ENCODE results near the gene SEC24D. TPM values are rescaled to one million over a fixed set of nuclear protein-coding genes. Genes with fewer than 3 reads are reported as not detected.

The SEC24D gene
- total RNA-seq, 1 experiment from 2014 or later = 63.1 TPM

DNA sequence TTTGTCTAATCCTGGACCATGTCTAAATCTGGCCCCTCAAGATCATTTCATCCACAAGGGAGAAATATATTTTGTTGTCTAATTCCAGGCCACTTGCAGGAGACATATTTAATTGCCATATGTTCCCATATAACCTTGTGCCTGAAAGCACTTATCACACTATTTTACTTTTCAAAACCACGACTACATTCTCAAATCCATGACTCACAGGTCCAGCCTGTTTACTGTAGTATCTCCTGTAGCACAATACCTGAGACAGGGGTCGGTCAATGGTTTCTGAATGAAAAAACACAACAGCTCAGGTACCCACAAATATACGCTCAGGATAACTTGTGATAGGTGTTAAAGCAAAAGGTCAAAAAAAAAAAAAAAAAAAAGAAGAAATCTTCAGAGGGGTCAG is 60.9 kb downstream of the SEC24D start:
- Mint-ChIP-seq H3K9me3 (peaks cover 22% of the 10 kb centered on the region), H3K4me3 (no peak overlapping the region), H3K27me3 (ENCODE audit: low read depth) (no peaks in the 10 kb centered on the region), H3K4me1 (peaks cover 25% of the 10 kb centered on the region), H3K36me3 (peaks cover 19% of the 10 kb centered on the region), H3K27ac (peak overlapping the region; percentile 53)
- no peak for TF ChIP-seq FOXJ3 (CRISPR knock-in tag; IDR thresholded peaks at IDR 0.05; ENCODE audit: borderline replicate concordance)
- TF ChIP-seq, protein P1, sequence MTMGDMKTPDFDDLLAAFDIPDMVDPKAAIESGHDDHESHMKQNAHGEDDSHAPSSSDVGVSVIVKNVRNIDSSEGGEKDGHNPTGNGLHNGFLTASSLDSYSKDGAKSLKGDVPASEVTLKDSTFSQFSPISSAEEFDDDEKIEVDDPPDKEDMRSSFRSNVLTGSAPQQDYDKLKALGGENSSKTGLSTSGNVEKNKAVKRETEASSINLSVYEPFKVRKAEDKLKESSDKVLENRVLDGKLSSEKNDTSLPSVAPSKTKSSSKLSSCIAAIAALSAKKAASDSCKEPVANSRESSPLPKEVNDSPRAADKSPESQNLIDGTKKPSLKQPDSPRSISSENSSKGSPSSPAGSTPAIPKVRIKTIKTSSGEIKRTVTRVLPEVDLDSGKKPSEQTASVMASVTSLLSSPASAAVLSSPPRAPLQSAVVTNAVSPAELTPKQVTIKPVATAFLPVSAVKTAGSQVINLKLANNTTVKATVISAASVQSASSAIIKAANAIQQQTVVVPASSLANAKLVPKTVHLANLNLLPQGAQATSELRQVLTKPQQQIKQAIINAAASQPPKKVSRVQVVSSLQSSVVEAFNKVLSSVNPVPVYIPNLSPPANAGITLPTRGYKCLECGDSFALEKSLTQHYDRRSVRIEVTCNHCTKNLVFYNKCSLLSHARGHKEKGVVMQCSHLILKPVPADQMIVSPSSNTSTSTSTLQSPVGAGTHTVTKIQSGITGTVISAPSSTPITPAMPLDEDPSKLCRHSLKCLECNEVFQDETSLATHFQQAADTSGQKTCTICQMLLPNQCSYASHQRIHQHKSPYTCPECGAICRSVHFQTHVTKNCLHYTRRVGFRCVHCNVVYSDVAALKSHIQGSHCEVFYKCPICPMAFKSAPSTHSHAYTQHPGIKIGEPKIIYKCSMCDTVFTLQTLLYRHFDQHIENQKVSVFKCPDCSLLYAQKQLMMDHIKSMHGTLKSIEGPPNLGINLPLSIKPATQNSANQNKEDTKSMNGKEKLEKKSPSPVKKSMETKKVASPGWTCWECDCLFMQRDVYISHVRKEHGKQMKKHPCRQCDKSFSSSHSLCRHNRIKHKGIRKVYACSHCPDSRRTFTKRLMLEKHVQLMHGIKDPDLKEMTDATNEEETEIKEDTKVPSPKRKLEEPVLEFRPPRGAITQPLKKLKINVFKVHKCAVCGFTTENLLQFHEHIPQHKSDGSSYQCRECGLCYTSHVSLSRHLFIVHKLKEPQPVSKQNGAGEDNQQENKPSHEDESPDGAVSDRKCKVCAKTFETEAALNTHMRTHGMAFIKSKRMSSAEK (CRISPR knock-in tag; IDR thresholded peaks at IDR 0.05; ENCODE audit: borderline replicate concordance) = no peak
- TF ChIP-seq ZBTB21 (CRISPR knock-in tag; IDR thresholded peaks at IDR 0.05; ENCODE audit: borderline replicate concordance) = no peak
- TF ChIP-seq PRRX2 (CRISPR knock-in tag; IDR thresholded peaks at IDR 0.05) = no peak
- TF ChIP-seq SP1 (CRISPR knock-in tag; conservative IDR thresholded peaks at IDR 0.05) = no peak
- no peak for TF ChIP-seq ETV6 (CRISPR knock-in tag; IDR thresholded peaks at IDR 0.05)
- TF ChIP-seq, protein P2, sequence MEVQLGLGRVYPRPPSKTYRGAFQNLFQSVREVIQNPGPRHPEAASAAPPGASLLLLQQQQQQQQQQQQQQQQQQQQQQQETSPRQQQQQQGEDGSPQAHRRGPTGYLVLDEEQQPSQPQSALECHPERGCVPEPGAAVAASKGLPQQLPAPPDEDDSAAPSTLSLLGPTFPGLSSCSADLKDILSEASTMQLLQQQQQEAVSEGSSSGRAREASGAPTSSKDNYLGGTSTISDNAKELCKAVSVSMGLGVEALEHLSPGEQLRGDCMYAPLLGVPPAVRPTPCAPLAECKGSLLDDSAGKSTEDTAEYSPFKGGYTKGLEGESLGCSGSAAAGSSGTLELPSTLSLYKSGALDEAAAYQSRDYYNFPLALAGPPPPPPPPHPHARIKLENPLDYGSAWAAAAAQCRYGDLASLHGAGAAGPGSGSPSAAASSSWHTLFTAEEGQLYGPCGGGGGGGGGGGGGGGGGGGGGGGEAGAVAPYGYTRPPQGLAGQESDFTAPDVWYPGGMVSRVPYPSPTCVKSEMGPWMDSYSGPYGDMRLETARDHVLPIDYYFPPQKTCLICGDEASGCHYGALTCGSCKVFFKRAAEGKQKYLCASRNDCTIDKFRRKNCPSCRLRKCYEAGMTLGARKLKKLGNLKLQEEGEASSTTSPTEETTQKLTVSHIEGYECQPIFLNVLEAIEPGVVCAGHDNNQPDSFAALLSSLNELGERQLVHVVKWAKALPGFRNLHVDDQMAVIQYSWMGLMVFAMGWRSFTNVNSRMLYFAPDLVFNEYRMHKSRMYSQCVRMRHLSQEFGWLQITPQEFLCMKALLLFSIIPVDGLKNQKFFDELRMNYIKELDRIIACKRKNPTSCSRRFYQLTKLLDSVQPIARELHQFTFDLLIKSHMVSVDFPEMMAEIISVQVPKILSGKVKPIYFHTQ (CRISPR knock-in tag; IDR thresholded peaks at IDR 0.05) = no peak
- no peak for TF ChIP-seq ESRRA (CRISPR knock-in tag; IDR thresholded peaks at IDR 0.05; ENCODE audit: borderline replicate concordance)
- TF ChIP-seq NFATC4 (CRISPR knock-in tag; IDR thresholded peaks at IDR 0.05) = no peak
- TF ChIP-seq GABPB1 (CRISPR knock-in tag; IDR thresholded peaks at IDR 0.05) = no peak
- no peak for TF ChIP-seq IRF2 (CRISPR knock-in tag; IDR thresholded peaks at IDR 0.05; ENCODE audit: borderline replicate concordance, low read depth)
- TF ChIP-seq, protein P3, sequence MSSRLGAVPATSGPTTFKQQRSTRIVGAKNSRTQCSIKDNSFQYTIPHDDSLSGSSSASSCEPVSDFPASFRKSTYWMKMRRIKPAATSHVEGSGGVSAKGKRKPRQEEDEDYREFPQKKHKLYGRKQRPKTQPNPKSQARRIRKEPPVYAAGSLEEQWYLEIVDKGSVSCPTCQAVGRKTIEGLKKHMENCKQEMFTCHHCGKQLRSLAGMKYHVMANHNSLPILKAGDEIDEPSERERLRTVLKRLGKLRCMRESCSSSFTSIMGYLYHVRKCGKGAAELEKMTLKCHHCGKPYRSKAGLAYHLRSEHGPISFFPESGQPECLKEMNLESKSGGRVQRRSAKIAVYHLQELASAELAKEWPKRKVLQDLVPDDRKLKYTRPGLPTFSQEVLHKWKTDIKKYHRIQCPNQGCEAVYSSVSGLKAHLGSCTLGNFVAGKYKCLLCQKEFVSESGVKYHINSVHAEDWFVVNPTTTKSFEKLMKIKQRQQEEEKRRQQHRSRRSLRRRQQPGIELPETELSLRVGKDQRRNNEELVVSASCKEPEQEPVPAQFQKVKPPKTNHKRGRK (CRISPR knock-in tag; IDR thresholded peaks at IDR 0.05; ENCODE audit: borderline replicate concordance) = no peak
- TF ChIP-seq NR1H2 (CRISPR knock-in tag; IDR thresholded peaks at IDR 0.05) = no peak
- ATAC-seq = peak; percentile 14; the same call in 1 of the 2 replicates
- DNase-seq (ENCODE audit: low spot score) = no peak
- POLR2A ChIA-PET = no interaction called here
- CTCF ChIA-PET = interaction anchor here (1.3 to 3.6 kb wide), 5 partner anchors 90 to 194 kb away, joined by 3 to 13 read pairs (median 7); partner anchors contain the start of gene SYNPO2

DNA sequence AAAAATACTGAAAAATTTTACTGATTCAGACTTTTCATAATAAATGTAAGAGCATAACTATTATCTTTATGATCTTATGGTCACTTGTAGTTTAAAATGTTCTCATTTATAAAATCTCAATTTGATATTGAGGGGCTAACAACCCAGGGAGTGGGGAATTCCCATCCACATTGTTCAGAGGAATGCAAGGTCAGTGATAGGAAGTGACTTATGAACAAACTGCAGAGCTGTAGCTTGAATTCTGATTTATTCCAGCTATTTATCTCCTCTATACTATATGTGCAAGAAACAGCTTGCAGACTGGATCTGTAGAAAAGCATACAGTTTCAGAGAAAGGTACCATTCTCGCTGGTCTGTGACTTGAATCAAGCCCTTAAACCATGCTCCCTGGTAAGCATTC is 61.6 kb downstream of the SEC24D start:
- Mint-ChIP-seq H3K27me3 (ENCODE audit: low read depth) (no peaks in the 10 kb centered on the region), H3K36me3 (peaks cover 14% of the 10 kb centered on the region), H3K4me3 (no peak overlapping the region), H3K4me1 (peaks cover 25% of the 10 kb centered on the region), H3K27ac (no peak overlapping the region), H3K9me3 (peaks cover 16% of the 10 kb centered on the region)
- ChIA-PET POLR2A (no interaction called here), CTCF (interaction anchor here (1.3 to 3.6 kb wide), 5 partner anchors 91 to 195 kb away, joined by 3 to 13 read pairs (median 7); partner anchors contain the start of gene SYNPO2)
- DNase-seq (ENCODE audit: low spot score) (no peak), ATAC-seq (no peak; the same call in 1 of the 2 replicates)
- TF ChIP-seq CREM (CRISPR knock-in tag; IDR thresholded peaks at IDR 0.05) = no peak

DNA sequence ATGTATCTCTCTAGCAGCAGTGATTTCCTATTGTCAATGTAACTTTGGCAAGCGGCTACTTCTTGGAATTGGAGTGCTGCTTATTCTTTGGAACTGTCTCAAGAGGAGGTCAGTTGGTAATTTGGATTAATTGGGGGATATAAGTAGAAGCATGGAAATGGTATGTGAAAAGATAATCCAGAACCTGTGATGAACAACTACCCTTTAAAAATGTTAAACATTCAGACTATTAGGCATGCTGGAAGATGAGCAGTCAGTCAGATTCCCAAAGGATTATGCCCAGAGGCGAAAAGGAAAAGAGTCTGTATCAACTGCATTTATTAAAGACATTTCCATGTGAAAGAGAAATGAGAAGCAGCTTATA is 62.5 kb downstream of the SEC24D start:
- Mint-ChIP-seq H3K36me3 (peaks cover 11% of the 10 kb centered on the region), H3K4me1 (peaks cover 25% of the 10 kb centered on the region), H3K4me3 (no peak overlapping the region), H3K27me3 (ENCODE audit: low read depth) (no peaks in the 10 kb centered on the region), H3K27ac (peak overlapping the region; percentile 51; the same call in 1 of the 2 replicates), H3K9me3 (peaks cover 6% of the 10 kb centered on the region)
- POLR2A ChIA-PET = no interaction called here
- no peak for ATAC-seq
- CTCF ChIA-PET = interaction anchor here (2.2 to 3.6 kb wide), 2 partner anchors 92 to 195 kb away, joined by 10 to 13 read pairs; no protein-coding TSS in a partner anchor
- no peak for DNase-seq (ENCODE audit: low spot score)
- TF ChIP-seq, protein P4, sequence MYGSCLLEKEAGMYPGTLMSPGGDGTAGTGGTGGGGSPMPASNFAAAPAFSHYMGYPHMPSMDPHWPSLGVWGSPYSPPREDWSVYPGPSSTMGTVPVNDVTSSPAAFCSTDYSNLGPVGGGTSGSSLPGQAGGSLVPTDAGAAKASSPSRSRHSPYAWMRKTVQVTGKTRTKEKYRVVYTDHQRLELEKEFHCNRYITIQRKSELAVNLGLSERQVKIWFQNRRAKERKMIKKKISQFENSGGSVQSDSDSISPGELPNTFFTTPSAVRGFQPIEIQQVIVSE (CRISPR knock-in tag; IDR thresholded peaks at IDR 0.05; ENCODE audit: borderline replicate concordance) = no peak
- TF ChIP-seq TEAD1 (CRISPR knock-in tag; IDR thresholded peaks at IDR 0.05) = no peak
- TF ChIP-seq SMAD3 (CRISPR knock-in tag; IDR thresholded peaks at IDR 0.05; ENCODE audit: borderline replicate concordance) = no peak
- no peak for TF ChIP-seq NFE2L1 (CRISPR knock-in tag; IDR thresholded peaks at IDR 0.05)
- TF ChIP-seq, protein P5, sequence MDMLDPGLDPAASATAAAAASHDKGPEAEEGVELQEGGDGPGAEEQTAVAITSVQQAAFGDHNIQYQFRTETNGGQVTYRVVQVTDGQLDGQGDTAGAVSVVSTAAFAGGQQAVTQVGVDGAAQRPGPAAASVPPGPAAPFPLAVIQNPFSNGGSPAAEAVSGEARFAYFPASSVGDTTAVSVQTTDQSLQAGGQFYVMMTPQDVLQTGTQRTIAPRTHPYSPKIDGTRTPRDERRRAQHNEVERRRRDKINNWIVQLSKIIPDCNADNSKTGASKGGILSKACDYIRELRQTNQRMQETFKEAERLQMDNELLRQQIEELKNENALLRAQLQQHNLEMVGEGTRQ (CRISPR knock-in tag; IDR thresholded peaks at IDR 0.05) = no peak
- TF ChIP-seq SOX15 (CRISPR knock-in tag; IDR thresholded peaks at IDR 0.05) = no peak
- TF ChIP-seq NR2C2 (CRISPR knock-in tag; IDR thresholded peaks at IDR 0.05) = no peak
- TF ChIP-seq EMX1 (CRISPR knock-in tag; IDR thresholded peaks at IDR 0.05) = no peak
- TF ChIP-seq, protein P3 (CRISPR knock-in tag; IDR thresholded peaks at IDR 0.05; ENCODE audit: borderline replicate concordance) = no peak
